Stimulated activated CD8-positive, alpha-beta memory T cell treated with anti-CD3 and anti-CD28 coated beads, Interleukin-15, amount 100 ng/mL, for 1 hour (primary cell): ENCODE results near the gene CEP250.
"Not testable (repeated sequence)": the region's sequence is repeated elsewhere in the genome, so short reads cannot be mapped to it uniquely, and the experiment has no call there.

Experiments used
- DNase-seq: peaks from one replicate; pipeline ENCODE4 v3.0.0-alpha.2; 2020; ENCODE audit warnings: low read depth

The CEP250 gene

DNA sequence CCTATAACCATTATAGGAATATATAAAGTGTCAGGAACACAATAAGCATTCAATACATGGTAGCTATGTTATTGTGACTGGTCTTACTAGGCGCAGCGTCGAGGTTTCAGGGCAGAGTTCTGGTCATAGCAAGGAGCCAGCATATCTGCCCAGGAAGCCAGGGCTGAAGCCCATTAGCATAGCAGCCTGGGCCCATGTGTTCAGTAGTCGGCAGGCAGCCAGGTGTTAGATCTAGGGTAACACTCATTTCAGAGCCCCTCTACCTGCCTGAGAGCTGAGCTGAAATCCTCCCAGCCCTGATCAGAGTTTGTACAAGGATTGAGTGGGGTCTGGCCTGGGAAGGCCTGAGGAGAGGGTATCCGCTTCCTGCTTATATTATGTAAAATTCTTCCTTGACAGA is 41.9 kb downstream of the CEP250 start:
- no peak for DNase-seq

- no peak for DNase-seq
Observed at GRCh38 chr20:35497780-35498189, 42.4 kb downstream of the CEP250 start.

- no peak for DNase-seq
Observed at GRCh38 chr20:35499271-35499670, 43.9 kb downstream of the CEP250 start.

GRCh38 chr20:35502352-35502751 is 47.0 kb downstream of the CEP250 start:
- DNase-seq: no peak

GRCh38 chr20:35503281-35503680 is 47.9 kb downstream of the CEP250 start:
- DNase-seq: no peak

GRCh38 chr20:35503841-35504561 is 48.6 kb downstream of the CEP250 start:
- no peak for DNase-seq

DNA sequence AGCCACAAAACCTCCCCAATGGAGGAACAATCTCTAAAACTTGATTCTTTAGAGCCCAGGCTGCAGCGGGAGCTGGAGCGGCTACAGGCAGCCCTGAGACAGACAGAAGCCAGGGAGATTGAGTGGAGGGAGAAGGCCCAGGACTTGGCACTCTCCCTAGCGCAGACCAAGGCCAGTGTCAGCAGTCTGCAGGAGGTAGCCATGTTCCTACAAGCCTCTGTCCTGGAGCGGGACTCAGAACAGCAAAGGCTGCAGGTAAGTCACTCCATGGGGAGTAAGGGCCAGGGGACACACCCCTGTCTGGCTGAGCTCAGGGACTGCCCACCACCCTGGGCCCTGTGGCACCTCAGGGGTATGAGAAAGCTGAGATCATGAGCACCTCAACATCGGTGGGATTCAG is 49.4 kb downstream of the CEP250 start:
- DNase-seq: no peak

GRCh38 chr20:35506179-35506578 is 50.8 kb downstream of the CEP250 start:
- DNase-seq: no peak

- DNase-seq: no peak
Observed at GRCh38 chr20:35506872-35507638, 51.7 kb downstream of the CEP250 start.

DNA sequence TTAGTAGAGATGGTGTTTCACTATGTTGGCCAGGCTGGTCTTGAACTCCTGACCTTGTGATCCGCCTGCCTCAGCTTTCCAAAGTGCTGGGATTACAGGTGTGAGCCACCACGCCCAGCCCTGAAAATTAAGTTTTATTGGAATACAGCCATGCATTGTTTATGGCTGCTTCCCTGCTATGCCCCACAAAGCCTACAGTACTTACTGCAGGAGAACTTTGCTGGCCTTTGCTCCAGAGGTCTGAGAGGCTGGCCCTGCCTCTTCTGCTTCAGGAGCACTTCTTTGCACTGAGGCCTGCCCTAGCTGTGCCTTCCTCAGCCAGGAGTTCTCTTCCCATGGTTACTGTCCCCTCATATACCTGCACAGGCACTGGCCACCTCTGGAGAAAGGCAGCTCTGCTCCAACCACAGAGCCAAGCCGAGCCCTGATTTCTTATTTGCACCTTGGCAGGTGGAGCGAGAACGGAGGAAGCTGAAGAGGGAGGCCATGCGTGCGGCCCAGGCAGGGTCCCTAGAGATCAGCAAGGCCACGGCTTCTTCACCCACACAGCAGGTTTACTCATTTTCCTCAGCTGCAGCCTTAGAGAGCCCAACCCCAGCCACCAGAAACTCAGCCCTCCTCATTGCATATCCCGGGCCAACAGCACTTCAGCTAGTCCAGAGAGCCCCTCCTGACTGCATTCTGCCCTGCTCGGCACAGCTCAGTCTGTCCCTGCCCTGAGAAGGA is 53.3 kb downstream of the CEP250 start:
- DNase-seq: no peak

DNA sequence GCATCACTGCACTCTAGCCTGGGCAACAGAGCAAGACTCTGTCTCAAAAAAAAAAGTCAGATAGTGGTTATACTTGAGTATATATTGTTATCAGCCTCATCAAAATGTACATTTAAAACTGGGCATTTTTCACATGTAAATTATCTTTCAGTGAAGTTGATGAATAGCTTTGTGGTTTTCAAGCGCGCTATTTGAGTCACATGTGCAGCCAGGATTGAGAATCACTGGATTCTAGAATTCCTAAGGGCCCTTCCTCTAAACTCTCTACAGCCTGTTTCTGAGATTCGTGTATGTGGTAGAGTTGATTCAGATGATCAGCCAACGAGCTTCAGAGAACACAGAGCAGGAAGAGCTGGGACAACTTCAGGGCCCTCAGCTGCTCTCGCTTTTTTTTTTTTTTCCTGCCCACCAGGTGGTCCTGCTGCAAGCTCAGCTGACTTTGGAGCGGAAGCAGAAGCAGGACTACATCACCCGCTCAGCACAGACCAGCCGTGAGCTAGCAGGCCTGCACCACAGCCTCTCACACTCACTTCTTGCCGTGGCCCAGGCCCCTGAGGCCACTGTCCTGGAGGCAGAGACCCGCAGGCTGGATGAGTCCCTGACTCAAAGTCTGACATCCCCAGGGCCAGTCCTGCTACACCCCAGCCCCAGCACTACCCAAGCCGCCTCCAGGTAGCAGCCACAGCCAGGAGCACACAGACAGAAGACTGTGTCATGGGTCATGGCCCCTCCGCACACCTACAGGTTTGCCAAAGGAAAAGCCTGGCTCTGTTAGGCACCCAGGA is 55.7 kb downstream of the CEP250 start:
- DNase-seq: no peak

DNA sequence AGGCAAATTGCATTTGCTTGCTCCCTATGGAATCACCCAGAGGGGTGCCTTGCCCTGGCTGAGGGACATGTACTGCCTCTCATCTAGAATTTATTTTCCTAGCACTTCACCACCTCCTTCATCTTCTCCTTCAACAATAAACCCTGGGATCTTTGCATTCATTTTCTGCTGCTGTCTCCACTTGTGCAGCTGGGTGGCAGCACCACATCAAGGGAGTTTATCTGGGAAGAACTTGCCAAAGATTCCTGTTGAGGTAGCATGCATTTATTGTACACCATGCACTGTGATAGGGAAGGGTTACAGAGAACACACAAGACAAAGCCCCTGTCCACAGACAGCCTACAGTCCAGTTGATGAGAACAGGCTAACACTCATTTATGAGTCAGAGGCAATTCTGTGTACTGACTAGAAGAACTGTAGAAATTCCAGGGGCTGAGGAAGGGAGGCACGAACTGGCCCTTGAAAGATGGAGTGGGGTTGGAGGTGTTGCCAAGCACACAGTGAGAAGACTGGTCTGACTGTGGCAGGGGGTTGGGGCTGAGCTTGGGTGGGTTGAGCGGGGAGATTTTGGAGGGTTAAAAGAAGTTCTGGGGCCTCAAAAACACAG is 56.5 kb downstream of the CEP250 start:
- no peak for DNase-seq

GRCh38 chr20:35514371-35514932 is 59.1 kb downstream of the CEP250 start:
- DNase-seq: no peak

GRCh38 chr20:35515341-35515740 is 59.9 kb downstream of the CEP250 start:
- DNase-seq: no peak

DNA sequence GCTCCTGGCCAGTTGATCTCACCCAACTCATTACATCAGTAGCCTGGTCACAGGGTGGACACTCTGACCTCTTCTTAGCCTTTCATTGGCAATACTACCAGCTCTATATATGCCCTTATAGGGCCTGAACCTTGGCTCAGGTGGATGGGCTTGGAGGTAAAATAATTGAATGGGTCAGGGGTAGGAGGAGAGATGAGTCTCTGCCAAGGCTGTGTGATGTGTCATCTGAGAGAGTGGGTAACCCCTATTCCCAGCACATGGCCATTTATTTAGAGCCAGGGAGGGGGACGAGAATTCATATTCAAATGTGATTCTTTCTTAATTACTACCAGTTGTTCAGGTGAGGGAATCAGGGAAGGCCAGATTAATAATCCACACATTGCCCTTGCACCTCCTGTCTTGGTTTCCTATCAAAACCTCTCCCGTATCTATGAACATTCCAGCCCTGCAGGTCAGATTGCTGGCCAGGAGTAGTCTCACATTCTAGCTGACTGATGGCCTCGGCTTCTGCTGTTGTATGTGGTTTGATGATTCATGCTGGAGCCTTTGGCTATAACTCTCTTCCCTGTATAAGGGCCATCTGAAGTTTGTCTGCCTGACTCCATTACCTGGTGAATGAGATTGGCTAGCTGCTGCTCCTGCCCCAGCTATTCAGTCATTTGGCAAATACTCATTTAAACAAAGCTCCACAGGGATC is 60.7 kb downstream of the CEP250 start:
- no peak for DNase-seq

DNA sequence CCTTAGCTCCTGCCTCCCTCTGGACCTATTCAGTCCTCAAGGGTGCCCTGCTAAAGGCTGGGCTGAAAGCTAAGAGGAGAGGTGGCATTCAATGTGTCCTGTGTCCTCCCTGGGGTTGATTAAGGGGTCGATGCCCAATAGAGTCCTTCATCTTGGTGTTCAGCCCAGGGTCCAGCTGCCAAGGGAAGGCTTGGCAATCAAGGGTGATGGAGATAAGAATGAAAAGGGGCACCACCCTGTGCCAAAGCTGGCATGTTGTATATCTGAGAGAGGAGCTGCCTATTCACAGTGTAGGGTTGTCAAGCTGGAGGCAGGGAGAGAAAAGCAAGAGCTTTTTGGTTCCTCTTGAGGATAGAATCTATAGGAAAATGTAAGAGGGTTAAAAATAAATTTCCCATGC is 61.7 kb downstream of the CEP250 start:
- DNase-seq: no peak

DNA sequence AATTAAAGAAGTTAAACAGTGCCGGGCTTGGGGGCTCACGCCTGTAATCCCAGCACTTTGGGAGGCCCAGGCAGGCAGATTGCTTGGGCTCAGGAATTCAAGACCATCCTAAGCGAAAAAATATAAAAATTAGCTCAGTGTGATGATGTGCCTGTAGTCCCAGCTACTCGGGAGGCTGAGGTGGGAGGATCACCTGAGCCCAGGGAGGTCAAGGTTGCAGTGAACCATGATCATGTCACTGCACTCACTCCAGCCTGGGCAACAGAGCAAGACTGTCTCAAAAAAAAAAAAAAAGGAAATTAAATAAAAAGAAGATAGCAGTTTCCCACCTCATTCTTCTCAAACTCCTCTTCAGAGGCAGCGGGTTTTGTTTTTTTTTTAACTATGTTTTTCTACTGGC is 62.4 kb downstream of the CEP250 start:
- not testable (repeated sequence) for DNase-seq

DNA sequence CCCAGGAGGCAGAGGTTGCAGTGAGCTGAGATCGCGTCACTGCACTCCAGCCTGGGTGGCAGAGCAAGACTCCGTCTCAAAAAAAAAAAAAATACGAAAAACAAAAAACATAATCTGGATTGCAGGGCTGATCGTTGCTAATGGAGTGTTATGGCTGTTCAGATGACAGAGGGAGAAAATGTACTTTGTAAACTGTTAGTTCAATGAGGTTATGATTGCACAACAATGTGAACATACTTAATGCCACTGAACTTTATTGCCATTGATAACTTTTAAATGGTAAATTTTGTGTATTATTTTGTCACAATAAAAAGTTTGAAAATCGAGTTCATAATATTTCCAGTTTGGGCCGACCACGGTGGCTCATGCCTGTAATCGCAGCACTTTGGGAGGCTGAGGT is 63.6 kb downstream of the CEP250 start:
- no peak for DNase-seq

DNA sequence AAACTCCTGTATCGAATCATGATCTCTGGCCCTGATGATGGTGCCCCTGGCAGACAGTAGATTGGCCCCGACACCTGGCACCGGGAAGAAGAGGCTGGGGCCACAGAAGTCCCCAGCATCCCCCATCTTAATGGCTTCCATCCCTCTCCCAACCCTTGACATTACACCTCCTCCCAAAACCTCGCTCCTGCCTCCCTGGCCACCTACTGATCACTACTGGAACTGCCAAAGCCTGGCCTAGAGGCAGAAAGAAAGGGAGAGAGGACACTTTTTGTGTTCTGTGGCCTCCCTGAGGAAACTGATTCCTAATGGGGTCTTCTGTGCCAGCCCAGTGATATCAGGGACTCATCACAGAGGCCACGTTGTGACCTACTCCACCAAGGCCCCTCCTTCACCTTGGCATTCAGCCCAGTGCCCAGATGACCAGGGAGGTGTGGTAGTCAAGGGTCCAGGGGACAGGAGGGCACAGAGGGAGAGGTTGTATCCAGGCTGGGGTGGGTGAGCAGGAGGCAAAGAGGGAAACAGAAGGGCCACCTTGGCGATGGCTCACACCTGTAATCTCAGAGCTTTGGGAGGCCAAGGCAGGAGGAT is 68.0 kb downstream of the CEP250 start:
- no peak for DNase-seq

DNA sequence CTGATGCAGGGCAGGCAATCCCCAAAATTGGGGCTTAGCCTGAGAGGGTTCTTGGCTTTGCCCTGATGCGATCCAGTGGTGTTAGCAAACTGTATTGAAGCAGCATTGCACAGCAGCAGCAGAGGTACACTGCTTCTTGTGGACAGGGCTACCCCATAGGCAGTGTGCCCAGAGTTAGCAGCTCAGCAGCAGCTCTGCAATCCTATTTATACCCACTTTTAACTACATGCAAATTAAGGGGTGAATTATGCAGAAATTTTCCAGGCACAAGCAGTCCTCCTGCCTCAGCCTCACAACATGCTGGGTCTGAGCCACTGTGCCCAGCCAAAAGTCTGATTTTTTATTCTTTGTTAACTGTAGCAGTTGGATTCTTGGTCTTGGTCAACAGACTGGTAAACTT is 70.2 kb downstream of the CEP250 start:
- DNase-seq: no peak
